Posterior vena cava (tissue), 2 donors: ENCODE data around the gene CXCL17. TPM values are rescaled to one million over a fixed set of nuclear protein-coding genes. Genes with fewer than 3 reads are reported as not detected.

ENCODE experiments used
- total RNA-seq, 2 donors: library from RNA; stranded (reverse); fragmentation: NEBNext Ultra II Directional; extraction: Animal tissue kit (Norgen Biotek cat#: 25700); gene quantifications; one replicate each; pipeline ENCODE4 v1.2.1, GENCODE V29; 2021
- donor health status: DM: yes; HTN: yes; CAD: no.
- donor health status: DM: yes; HTN: yes; CAD: no.

The CXCL17 gene
- total RNA-seq, 2 donors from 2014 or later, result not detected

Other genes with a start within 250 kb of the CXCL17 start
- gene DEDD2, start 225.3 kb downstream of the CXCL17 start, total RNA-seq, result 10 to 100 TPM; 12.2 to 13.0 TPM
- 1 to 10 TPM; 8.2 to 8.7 TPM for gene ZNF526, start 222.6 kb downstream of the CXCL17 start, total RNA-seq
- gene GSK3A, start 200.3 kb downstream of the CXCL17 start, total RNA-seq, result 10 to 100 TPM; 29.2 to 35.1 TPM
- 10 to 100 TPM; 47.9 to 54.5 TPM for gene ERF, start 187.8 kb downstream of the CXCL17 start, total RNA-seq
- gene CIC, start 173.7 kb downstream of the CXCL17 start, total RNA-seq, result 10 to 100 TPM; 57.7 to 79.0 TPM
- under 1 TPM in 1 of 2 donors, not detected in 1; 0.19 TPM for gene PRR19, start 140.8 kb downstream of the CXCL17 start, total RNA-seq
- gene PAFAH1B3, start 140.3 kb downstream of the CXCL17 start, total RNA-seq, result 1 to 10 TPM; 5.7 to 5.8 TPM
- under 1 TPM in 1 of 2 donors, not detected in 1; 0.14 TPM for gene TMEM145, start 129.6 kb downstream of the CXCL17 start, total RNA-seq
- 10 to 100 TPM; 16.8 to 20.4 TPM for gene MEGF8, start 117.3 kb downstream of the CXCL17 start, total RNA-seq
- under 1 TPM; 0.52 to 0.88 TPM for gene CNFN, start 52.6 kb downstream of the CXCL17 start, total RNA-seq
- 1 to 10 TPM; 4.4 to 6.7 TPM for gene LIPE, start 15.6 kb downstream of the CXCL17 start, total RNA-seq
- gene CEACAM1, start 85.5 kb upstream of the CXCL17 start, total RNA-seq, result 1 to 10 TPM; 2.6 to 3.0 TPM
- under 1 TPM in 1 of 2 donors, not detected in 1; 0.23 TPM for gene CEACAM8, start 152.0 kb upstream of the CXCL17 start, total RNA-seq